Endodermal cell (in vitro differentiated cells): Measurements from ENCODE around the gene THSD4. TPM values are rescaled to one million over a fixed set of nuclear protein-coding genes. Genes with fewer than 3 reads are reported as not detected.

Source experiments
- DNase-seq: peaks from one replicate; pipeline ENCODE4 v3.0.0-alpha.2; 2017
- H3K27ac ChIP-seq: 2 replicates; pipeline ENCODE4 v1.5.1; 2013; ENCODE audit warnings: mild to moderate bottlenecking, low read depth, low read length, moderate library complexity
- H3K27me3 ChIP-seq: 2 replicates; pipeline ENCODE4 v1.6.1; 2013; ENCODE audit warnings: mild to moderate bottlenecking, low read length, moderate library complexity; ENCODE audit not compliant: insufficient read depth, control insufficient read depth, poor library complexity, severe bottlenecking
- H3K36me3 ChIP-seq: 2 replicates; pipeline ENCODE4 v1.7.0; 2013; ENCODE audit warnings: mild to moderate bottlenecking, low read length, moderate library complexity; ENCODE audit not compliant: control insufficient read depth, insufficient read depth
- H3K4me1 ChIP-seq: one replicate; pipeline ENCODE4 v1.7.0; 2013; ENCODE audit warnings: low read length; ENCODE audit not compliant: control insufficient read depth, insufficient read depth
- H3K4me3 ChIP-seq: 2 replicates; pipeline ENCODE4 v1.5.1; 2013; ENCODE audit warnings: mild to moderate bottlenecking, low read length, moderate library complexity
- H3K9ac ChIP-seq: 2 replicates; pipeline ENCODE4 v1.6.1; 2013; ENCODE audit warnings: mild to moderate bottlenecking, low read length, moderate library complexity; ENCODE audit not compliant: poor library complexity, severe bottlenecking; ENCODE audit errors: extremely low read depth
- H3K9me3 ChIP-seq: 2 replicates; pipeline ENCODE4 v1.6.1; 2013; ENCODE audit warnings: mild to moderate bottlenecking, low read length, moderate library complexity; ENCODE audit not compliant: control insufficient read depth
- H3K27ac Mint-ChIP-seq: 2 replicates; pipeline ENCODE4 v1.8.0; 2020; ENCODE audit warnings: mixed read lengths
- H3K27me3 Mint-ChIP-seq: 2 replicates; pipeline ENCODE4 v1.8.0; 2021; ENCODE audit warnings: mild to moderate bottlenecking, mixed read lengths; ENCODE audit not compliant: insufficient read depth
- H3K36me3 Mint-ChIP-seq: 2 replicates; pipeline ENCODE4 v1.8.0; 2020; ENCODE audit warnings: low read depth, mixed read lengths
- H3K4me1 Mint-ChIP-seq: 2 replicates; pipeline ENCODE4 v1.8.0; 2020; ENCODE audit warnings: mixed read lengths
- H3K4me3 Mint-ChIP-seq: 2 replicates; pipeline ENCODE4 v1.8.0; 2020; ENCODE audit warnings: mild to moderate bottlenecking, moderate library complexity, mixed read lengths
- H3K9me3 Mint-ChIP-seq: 2 replicates; pipeline ENCODE4 v1.8.0; 2020; ENCODE audit warnings: mild to moderate bottlenecking, mixed read lengths
- WGBS, 2 experiments: methylation state at CpG; one replicate each; pipeline versions ENCODE4 v1.1.5 to v1.1.7; 2013; ENCODE audit warnings: missing lambda C conversion rate in 2 of 2, mixed read lengths in 1 of 2; ENCODE audit not compliant: insufficient coverage in 1 of 2, insufficient read length in 1 of 2; 5-methylcytosine and 5-hydroxymethylcytosine counted together
- total RNA-seq, 2 donors: library from RNA; stranded (reverse); fragmentation: NEBNext Ultra II Directional in 1 of 2; extraction: Animal tissue kit (Norgen Biotek cat#: 25700) in 1 of 2; gene quantifications; 2 replicates in 1 of 2; 3 replicates in 1 of 2; pipeline ENCODE4 v1.2.1, GENCODE V29; 2021
- TF ChIP-seq, protein P1 (sequence below): fragments of 200-600 bp; sonication (generic); conservative IDR thresholded peaks from 2 replicates; pipeline ENCODE4 v1.5.0; 2021; ENCODE audit warnings: antibody characterized with exemption, mild to moderate bottlenecking

Gene THSD4
- total RNA-seq, 2 donors from 2014 or later: 4.6 to 5.4 TPM

DNA sequence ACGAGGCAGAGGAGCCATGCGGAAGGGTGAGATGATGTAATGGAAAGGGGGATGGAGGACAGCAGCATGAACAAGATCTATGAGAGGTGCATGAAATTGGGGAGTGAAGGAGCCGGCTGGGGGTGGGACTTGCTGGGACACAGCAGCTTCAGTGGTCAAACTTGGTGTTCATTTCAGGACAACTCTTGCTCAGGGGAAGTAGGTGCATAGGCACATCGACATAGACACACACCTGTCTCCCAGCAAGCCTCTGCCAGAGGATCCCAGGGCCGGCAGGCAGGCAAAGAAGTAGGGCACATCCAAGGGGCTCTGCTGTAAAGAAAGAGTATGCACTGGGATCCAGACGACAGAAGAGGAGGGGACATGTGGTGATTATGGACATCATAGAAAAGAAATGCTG lies 582.0 kb downstream of the THSD4 start:
- Histone ChIP-seq H3K36me3 (no peaks in the 10 kb centered on the region), H3K27me3 (no peaks in the 10 kb centered on the region), H3K4me1 (no peaks in the 10 kb centered on the region), H3K9ac (no peak overlapping the region), H3K27ac (no peak overlapping the region), H3K4me3 (no peak overlapping the region), H3K9me3 (no peaks in the 10 kb centered on the region)
- 92 to 98% methylated on average over 4 to 6 of the region's 6 CpGs for WGBS, 2 experiments
- no peak for DNase-seq
- H3K4me1 Mint-ChIP-seq: no peaks in the 10 kb centered on the region
- TF ChIP-seq, protein P1, sequence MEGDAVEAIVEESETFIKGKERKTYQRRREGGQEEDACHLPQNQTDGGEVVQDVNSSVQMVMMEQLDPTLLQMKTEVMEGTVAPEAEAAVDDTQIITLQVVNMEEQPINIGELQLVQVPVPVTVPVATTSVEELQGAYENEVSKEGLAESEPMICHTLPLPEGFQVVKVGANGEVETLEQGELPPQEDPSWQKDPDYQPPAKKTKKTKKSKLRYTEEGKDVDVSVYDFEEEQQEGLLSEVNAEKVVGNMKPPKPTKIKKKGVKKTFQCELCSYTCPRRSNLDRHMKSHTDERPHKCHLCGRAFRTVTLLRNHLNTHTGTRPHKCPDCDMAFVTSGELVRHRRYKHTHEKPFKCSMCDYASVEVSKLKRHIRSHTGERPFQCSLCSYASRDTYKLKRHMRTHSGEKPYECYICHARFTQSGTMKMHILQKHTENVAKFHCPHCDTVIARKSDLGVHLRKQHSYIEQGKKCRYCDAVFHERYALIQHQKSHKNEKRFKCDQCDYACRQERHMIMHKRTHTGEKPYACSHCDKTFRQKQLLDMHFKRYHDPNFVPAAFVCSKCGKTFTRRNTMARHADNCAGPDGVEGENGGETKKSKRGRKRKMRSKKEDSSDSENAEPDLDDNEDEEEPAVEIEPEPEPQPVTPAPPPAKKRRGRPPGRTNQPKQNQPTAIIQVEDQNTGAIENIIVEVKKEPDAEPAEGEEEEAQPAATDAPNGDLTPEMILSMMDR: no peak
- H3K36me3 Mint-ChIP-seq: no peaks in the 10 kb centered on the region
- peaks cover 7% of the 10 kb centered on the region for H3K9me3 Mint-ChIP-seq
- H3K4me3 Mint-ChIP-seq: no peak overlapping the region
- no peak overlapping the region for H3K27ac Mint-ChIP-seq
- no peaks in the 10 kb centered on the region for H3K27me3 Mint-ChIP-seq

DNA sequence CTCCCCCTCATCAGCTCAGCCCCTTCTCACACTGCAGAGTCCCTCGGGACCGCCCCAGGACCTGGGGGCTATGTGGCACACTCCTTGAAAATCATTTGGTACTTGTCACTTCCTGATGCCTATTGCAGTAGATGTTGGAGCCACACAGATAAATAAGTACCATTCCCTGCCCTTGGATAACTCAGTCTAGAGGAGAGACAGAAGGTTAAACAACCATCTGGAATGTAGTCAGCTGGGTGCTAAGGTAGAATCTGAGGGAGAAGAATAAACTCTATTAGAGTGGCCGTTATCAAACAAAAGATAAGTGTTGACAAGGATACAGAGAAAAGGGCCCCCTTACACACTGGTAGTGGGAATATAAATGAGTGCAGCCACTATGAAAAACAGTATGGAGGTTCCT lies 582.8 kb downstream of the THSD4 start:
- no peaks in the 10 kb centered on the region for H3K4me1 Mint-ChIP-seq
- Histone ChIP-seq H3K9me3 (no peaks in the 10 kb centered on the region), H3K9ac (no peak overlapping the region), H3K4me1 (no peaks in the 10 kb centered on the region), H3K27ac (no peak overlapping the region), H3K27me3 (no peaks in the 10 kb centered on the region), H3K36me3 (no peaks in the 10 kb centered on the region), H3K4me3 (no peak overlapping the region)
- no peak overlapping the region for H3K27ac Mint-ChIP-seq
- H3K36me3 Mint-ChIP-seq: no peaks in the 10 kb centered on the region
- no peak overlapping the region for H3K4me3 Mint-ChIP-seq
- WGBS, 2 experiments: 85 to 87% methylated on average over 3 of the region's 3 CpGs
- no peak for DNase-seq
- H3K27me3 Mint-ChIP-seq: no peaks in the 10 kb centered on the region
- H3K9me3 Mint-ChIP-seq: peaks cover 7% of the 10 kb centered on the region
- TF ChIP-seq, protein P1: no peak

DNA sequence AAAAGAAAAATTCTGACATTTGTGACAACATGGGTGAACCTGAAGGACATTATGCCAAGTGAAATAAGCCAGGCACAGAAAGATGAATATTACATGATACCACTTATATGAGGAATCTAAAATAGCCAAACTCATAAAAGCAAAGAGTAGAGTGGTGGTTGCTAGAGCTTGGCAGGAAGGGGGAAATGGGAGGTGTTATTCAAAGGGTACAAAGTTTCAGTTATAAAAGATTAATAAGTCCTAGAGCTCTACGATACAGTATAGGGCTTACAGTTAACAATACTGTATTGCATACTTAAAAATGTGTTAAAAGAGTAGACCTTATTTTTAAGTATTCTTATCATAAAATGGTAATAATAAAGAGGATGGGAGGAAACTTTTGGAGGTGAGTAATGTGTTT lies 583.5 kb downstream of the THSD4 start:
- Histone ChIP-seq H3K36me3 (no peaks in the 10 kb centered on the region), H3K4me3 (no peak overlapping the region), H3K27ac (no peak overlapping the region), H3K9ac (no peak overlapping the region), H3K4me1 (no peaks in the 10 kb centered on the region), H3K9me3 (no peaks in the 10 kb centered on the region), H3K27me3 (no peaks in the 10 kb centered on the region)
- H3K4me3 Mint-ChIP-seq: no peak overlapping the region
- no peaks in the 10 kb centered on the region for H3K27me3 Mint-ChIP-seq
- DNase-seq: no peak
- no peaks in the 10 kb centered on the region for H3K36me3 Mint-ChIP-seq
- H3K4me1 Mint-ChIP-seq: no peaks in the 10 kb centered on the region
- TF ChIP-seq, protein P1: no peak
- H3K9me3 Mint-ChIP-seq: peaks cover 7% of the 10 kb centered on the region
- no peak overlapping the region for H3K27ac Mint-ChIP-seq
- no CpG with 5 or more reads among the region's 1 CpG for WGBS, 2 experiments
